Activated CD4-positive, alpha-beta T cell treated with anti-CD3 and anti-CD28 coated beads, Interleukin-2, Interleukin-4, amounts not matched to agents 100 ng/mL and 50 ng/mL, durations not matched to agents 16 hours and 8 hours (primary cell): ENCODE measurements around the gene BHLHA15.
"Not testable (repeated sequence)": the region's sequence is repeated elsewhere in the genome, so short reads cannot be mapped to it uniquely, and the experiment has no call there.

Experiments
- DNase-seq: peaks from one replicate; pipeline ENCODE4 v3.0.0-alpha.2; 2020; ENCODE audit warnings: low spot score

Gene BHLHA15

DNA sequence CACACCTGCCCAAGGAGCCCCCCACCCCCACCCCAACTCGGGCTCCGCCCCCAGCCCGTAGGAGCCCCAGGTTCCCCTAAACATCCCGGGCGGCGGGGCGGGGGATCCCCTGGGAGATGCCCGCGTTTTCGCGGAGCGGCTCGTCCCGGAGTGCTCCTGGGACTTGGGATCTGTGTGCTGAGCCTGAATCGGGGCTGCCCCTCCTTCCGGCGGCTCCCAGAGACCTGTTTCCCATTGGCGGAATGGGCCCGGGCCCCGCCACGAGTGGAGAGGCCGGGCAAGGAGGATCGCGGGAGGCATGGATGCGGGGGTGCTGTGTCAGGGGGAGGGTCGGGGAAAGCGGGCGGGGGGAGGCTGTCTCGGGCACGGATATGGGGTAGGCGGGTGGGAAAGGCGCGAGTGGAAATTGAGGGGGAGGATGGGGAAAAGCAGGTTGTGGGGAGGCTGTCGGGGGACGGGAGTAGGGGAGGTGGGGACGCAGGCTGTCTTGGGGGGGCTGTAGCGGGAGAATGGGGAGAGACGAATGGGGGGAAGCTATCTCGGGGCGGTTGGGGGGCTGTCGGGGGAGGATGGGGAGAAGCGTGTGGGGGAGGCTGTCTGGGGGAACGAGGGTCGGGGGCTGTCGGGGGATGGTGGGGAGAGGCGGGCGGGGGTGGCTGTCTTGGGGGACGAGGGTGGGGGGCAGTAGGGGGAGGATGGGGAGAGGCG is 572 bp upstream of the BHLHA15 start:
- DNase-seq: no peak

DNA sequence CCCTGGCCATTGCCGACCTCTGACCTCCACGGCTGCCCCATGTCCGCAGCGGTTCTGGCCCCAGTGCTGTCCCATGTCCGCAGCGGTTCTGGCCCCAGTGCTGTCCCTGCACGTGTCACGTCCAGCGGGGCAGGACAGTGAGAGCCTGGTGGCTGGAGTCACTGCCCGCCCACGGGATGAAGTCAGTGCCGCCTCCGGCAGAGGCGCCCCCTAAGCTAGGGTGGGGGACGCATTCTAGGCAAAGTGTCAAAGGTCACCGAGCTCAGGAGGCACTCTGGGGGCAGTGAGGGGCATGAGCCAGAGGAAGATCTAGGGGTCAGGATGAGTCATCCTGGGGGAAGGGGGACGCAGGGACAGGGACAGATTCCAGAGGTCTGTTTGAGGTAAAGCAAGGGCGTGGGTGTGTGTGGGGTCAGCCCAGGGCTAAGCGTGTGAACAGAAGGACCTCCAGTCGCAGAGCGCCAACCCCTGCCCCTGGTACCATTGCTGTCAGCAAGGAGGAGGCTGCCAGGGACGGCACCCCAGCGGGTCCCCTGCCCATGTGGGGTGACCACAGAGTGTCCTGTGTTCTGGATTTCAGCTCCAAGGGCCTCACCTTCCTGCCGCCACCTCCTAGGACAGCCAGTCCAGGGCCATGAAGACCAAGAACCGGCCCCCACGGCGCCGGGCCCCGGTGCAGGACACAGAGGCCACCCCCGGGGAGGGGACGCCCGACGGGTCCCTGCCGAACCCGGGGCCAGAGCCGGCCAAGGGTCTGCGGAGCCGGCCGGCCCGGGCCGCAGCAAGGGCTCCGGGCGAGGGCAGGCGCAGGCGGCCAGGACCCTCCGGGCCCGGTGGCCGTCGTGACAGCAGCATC is 665 bp downstream of the BHLHA15 start:
- no peak for DNase-seq

DNA sequence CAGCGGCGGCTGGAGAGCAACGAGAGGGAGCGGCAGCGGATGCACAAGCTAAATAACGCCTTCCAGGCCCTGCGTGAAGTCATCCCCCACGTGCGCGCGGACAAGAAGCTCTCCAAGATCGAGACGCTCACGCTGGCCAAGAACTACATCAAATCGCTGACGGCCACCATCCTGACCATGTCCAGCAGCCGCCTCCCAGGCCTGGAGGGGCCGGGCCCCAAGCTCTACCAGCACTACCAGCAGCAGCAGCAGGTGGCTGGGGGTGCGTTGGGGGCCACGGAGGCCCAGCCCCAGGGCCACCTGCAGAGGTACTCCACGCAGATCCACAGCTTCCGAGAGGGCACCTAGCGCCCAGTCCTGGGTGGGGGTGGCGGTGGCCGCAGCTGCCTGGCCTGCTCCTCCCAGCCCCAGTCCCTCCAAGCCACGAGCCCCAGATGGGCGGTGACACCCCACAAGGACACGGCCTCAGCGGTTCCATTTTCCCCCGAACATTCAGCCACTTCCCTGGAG is 1.3 kb downstream of the BHLHA15 start:
- DNase-seq: no peak

DNA sequence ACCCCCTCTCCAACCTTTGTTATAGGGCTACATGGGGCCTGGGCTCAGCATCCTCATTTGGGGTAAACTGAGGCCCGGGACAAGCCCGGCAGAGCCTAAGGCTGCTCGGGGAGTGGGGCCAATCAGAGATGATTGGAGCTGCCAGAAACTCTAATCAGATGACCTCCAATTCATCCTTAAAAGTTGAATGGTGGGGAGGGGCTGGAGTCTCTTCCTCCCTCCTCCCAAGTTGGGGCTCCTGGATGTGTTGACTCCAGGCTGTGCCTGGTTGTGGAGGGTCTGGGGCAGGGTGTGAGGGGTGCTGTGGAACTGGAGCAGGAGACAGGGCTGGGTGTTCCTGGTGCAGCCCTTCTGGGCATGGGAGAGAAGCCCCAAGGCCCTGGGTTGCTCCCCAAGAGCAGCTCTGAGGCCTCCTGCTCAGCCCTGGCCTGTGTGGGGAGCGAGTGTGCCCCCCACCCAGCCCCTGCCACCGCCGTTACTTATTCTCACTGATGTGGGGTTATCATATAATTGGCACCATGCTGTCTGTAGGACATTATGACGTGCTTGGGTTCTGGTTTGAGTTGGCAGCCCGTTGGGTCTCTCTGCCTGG is 2.2 kb downstream of the BHLHA15 start:
- DNase-seq: no peak

DNA sequence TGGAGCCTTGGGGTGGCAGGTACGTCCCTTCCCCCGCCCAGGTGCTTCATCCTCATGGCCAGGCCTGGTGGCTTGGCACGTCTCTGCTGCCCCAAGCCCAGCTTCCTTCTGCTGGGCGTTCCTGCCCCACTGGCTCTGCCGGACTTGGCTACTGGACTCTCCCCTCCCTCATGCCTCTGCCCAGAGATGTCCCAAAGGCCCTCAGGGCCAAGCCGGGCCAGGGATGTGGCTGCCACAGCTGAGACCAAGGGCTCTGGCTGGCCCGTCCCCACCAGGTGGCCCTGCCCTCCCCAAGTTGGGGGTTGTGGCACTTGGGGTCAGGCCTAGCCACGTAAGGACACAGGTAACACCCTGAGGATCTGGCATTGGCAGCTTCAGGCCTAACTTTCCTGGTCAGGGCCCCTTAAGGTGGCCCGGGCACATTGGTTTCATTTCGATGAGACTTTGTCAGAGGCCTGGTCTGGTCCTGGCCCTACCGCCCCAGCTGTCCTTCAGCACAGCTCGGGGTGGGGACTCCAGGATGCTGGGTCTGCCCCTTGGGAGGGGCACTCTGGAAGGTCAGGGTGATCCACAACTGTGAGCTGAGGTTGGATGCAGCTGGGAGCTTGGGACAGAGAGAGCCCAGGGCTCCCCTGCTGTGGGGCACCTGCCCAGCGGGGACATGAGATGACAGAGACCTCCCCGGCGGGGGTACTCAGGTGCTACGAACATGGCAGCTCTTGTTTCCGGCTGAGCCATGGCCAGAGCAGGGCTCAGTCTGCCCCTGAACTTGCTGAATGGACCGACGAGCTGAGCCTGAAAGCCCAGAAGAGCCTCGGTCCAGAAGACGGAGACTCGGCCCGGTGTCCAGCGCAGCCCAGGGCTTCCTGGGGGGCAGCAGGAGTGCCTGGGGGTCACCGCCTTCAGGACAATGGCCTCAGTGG is 2.9 kb downstream of the BHLHA15 start:
- no peak for DNase-seq

DNA sequence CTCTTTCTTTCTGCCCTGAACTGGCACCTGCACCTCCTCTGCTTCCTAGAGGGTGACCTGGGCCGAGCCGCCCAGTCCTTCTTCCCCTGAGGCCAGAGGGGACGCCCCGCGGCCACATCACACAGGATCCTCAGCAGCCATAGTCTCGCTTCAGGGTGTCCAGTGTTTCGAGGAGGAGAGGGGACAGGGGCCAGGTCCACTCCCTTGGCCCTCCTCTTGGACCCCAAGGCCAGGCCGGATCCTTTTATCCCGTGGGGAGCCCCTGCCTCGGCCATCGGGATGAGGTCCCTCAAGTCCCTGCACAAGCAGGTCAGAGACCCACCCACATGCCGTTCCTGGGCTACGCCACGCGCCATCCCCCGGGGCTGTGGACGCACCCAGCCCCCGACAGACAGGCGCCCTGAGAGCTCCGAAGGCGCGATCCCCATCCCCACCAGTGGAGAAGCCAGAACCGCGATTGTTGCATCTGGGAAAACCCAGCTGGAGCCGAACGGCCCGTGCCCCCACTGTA is 3.6 kb downstream of the BHLHA15 start:
- DNase-seq: no peak

DNA sequence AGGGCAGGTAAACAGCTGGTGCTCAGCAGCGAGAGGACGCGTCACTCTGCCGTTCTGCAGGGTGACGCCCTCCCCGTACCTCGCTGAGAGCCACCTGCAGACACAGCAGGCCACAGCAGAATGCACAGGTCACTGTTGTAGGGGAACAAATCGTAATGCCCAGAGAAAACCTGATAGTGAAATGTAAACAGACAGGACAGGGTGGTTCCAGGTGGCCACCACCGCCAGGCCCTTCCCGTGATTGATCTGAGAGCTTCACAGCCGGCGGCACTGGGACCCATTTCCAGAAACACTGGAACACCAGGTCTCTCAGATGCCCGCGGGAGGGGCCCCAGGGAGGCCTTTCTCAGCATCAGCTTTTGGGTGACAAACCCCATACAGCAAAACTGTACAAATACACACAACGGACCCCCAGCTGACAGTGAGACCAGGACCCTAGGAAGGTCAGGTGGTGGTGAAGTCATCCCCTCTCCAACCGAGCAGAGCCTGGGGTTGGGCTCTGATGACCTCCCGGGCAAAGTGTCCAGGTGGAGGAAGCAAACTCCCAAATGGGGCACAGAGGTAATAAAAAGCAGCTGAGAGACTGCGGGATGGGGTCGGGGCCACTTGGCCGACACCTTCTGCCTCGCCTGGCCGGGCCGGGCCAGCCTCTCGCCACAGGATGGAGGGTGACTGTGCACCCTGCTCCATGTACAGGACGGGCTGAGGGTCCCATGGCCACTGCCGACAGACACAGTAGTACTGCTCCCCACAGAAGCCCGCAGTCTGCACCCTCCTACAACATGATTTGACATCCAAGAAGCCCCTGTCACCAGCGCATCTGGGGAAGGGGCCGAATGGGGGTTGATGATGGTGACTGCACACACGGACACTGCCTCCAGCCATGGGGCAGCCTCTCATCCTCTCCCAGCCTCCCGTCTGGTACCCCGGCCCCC is 4.6 kb downstream of the BHLHA15 start:
- DNase-seq: no peak

DNA sequence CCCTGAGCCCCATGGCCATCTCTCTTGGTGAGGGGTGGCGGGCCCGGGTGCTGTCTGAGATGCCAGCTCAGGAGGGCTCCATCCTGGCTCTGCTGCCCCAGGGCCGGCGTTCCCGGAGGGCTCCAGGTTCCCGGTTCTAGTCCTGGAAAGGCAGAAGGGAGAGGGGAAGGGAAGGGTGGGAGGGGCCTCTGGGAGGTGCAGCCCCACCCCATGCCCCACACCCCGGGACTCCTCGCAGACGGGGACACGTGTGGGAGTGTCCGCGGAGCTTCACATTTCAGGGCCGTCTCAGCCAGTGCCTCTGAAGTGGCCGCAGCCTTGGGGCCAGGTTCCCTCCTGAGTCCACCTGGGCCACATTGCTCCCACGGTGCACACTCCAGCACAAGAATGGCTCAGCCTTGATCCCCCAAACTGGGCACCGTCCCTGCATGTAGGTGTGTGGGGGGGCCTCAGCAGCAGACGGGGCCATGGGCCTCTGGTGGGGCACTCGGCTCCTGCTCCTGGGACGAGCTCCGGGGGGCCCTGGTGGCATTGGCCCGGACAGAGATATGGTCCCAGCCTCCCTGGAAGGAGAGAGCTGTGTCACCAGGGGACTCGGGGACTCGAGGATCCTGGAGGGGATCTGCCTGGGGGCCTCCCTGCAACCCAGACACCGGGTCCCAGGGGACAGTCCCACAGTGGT is 5.8 kb downstream of the BHLHA15 start:
- DNase-seq: no peak

DNA sequence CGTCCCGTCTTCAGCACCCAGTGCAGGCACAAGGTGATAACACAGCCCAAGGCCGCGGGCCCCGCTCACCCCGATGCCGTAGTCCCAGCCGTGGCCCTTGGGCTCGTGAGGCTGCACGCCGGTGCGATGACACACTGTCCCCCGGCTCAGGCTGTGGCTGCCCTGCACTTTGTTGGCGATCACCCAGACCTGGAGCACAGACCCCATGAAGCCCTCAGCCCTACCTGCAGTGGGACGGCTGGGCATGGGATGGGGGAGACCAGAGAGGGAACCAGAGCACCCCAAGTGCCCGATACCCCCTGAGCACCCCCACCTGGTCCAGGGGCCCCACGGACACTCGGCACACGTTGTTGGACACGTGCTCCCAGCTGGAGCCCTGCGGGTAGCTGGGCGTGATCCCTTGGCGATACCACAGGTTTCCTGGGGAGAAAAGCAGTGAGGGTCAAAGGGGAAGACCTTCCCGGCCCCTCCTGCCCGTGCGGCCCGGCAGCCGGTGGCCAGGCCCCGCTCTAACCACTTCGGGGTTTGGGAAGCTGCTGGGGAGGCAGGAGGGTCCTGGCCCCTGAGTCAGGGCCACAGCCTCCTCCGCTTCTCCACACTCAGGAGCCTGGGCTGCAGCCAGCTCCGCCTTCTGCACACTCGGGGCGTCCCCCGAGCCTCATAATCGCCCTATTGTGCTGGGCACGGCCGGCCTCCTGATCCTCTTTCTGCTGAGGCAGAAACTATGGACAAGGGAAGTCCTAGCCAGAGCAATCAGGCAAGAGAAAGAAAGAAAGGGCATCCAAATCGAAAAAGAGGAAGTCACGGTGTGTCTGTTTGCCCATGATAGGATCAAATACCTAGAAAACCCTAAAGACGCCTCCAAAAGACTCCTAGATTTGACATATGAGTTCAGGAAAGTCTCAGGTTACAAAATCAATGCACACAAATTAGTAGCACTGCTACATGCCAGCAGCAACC is 6.7 kb downstream of the BHLHA15 start:
- no peak for DNase-seq

DNA sequence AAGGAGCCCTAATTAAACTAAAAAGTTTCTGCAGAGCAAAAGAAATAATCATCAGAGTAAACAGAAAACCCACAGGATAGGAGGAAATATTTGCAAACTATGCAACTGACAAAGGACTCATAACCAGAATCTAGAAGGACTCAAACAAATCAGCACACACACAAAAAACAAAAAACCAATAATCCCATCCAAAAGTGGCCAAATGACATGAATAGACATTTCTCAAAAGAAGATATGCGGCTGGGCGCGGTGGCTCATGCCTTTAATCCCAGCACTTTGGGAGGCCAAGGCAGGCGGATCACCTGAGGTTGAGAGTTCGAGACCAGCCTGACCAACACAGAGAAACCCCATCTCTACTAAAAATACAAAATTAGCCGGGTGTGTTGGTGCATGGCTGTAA is 8.1 kb downstream of the BHLHA15 start:
- DNase-seq: not testable (repeated sequence)

DNA sequence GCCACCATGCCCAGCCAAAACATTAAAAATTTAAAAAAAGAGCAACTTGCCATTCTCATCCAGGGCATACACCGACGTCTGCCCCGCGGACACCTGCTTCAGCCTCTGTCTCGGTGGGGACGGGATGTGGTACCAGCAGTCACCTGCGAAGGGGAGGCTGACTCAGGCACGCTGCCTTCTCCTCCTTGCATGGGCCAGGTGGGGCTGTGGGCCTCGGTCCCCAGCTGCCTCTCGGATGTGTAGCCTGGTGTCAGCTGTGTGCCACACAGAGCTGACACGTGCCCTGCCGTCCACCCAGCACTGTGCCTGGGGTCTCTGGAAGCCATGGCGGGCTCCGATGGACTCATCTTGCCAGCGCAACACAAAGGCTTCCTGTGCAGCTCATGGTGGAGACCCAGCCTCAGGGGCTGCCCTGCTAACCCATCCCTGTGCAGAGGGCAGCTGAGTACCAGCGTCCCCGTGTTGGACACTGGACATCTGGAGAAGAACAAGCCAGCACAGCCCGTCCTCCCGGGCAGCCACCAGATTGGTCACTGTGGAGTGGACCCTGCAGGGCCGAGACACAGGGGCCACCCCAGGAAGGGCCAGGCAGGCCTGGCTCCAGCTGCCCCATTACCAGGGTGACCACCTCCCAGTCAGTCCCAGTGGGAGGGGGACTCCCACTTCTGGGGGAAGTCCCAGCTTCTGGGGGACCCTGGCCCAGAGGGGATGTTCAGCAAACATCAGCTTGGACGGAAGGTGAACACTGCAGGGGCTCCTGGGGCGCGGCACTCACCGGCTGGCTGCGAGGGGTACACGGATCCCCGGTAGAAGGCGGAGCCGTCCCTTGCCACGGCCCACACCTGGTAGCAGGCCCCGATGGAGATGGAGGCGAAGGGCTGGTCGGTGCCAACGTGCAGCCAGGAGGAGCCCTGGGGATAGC is 10.6 kb downstream of the BHLHA15 start:
- no peak for DNase-seq

DNA sequence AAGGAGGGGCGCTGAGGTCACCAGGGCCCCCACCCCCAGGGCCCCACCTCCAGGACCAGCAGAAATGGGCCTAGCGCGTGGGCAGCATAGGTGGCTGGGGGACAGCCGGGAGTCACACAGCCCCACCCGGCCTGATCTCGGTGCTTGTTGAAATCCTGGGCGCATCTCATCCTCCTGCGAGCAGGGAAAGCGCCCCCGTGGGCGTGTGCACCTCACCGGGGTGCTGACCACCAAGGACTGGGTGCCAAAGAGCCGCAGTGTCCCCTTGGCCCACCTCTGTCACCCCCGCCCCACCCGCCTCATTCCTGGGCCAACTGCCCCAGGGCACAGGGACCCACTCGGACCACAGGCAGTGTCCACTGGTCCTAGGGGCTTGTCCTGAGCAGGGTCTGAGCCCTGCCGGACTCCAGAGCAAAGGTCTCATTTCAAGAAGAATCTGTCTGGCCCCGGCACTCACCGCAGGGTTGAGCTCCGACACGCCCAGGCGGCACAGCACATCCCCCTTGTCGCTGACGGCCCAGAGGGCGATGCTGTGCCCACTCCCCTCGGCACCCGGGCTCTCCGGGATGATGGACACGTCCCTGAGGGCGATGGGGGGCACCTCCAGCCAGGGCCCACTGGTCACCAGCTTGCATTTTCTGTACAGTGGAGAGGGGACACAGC is 11.4 kb downstream of the BHLHA15 start:
- no peak for DNase-seq

DNA sequence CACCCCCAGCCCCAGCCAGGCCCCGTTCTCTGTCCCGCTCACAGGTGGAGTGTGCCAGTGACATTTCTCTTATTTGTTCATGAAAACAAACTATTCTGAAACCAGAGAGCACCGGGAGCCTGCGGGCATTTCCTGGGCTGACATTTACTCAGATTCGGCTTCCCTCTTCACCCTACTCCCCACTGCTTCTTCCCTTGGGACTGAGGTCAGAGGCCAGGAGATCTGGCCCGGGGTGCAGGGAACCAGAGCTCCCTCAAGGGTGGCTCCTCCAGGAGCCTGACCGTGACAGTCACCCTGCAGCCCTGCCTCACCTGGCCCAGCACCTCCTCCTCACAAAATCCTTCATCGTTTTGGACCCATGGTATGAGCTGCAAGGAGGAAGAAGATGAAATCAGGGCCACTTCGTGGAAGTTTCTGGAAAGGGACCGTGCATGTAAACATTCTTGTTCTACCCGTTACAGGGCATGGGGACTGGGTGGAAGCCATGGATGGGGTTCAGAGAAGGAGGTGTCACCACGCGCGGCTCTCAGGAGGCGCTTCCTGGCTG is 12.2 kb downstream of the BHLHA15 start:
- no peak for DNase-seq

DNA sequence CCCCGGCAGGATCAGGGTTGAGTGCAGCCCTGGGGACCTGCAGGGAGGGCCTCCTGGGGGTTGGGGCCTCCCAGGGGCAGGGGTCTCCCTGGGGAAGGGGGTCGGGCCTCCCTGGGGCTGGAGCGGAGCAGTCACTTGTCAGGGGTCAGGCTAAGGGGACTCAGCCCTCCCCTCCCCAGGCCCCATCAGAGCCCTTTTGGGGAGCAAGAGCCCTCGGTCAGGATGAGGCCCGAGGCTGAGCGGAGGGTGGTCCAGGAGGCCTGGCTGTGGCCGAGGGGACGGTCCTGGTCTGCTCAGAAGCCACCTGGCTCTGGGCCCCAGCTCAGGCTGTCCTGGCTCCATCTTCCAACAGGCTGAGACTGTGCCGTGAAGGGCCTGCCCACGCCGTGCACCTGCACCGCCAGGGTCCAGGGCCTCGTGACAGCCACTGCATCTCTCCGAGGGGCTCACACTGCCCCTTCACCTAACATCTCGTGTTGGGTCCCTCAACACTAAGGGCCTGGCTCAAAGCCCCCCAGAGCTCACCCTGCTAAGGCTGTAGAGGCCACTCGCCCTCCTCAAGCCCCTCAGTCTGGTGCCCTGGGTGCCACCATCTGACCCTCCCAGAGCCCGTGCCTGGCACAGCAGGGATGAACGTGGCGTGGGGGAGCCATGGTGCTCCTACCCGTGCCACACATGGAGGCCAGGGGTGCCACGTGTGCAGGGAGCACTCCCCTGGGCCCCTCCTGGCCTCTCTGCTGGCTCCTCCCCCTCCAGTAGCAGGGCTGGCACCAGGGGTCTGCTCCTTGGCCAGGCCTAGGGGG is 12.9 kb downstream of the BHLHA15 start:
- DNase-seq: no peak

DNA sequence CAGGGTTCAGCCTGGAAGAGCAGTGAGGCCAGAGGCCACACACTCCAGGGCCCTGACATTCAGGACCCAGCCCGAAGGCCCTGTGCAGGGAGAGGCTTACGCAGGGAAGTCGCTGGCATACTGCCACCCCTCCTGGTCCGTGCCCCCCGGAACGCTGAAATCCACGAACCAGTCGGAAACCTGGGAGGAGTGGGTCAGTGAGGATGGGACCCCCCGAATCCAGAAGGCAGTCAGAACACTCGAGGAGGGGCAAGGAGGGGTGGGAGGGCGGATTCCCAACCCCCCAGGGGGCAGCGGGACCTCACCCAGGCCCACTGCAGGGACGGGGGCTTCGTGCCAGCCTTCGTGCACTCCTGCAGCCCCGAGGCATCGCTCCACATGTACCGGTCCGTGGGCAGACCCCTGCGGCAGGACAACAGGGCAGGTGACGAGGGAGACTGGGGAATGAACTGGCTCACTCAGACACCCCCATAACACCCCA is 13.5 kb downstream of the BHLHA15 start:
- DNase-seq: no peak
